HepG2 (cell line): ENCODE measurements around the gene ITGB1. TPM values are rescaled to one million over a fixed set of nuclear protein-coding genes. Genes with fewer than 3 reads are reported as not detected.
A peak's percentile ranks its signal among the peaks of the same experiment; 100 is the strongest.

Experiments used
- ETV5 ChIP-seq: IDR thresholded peaks from 2 replicates; pipeline ENCODE4 v1.6.1; 2018; ENCODE audit warnings: missing biosample characterization, missing genetic modification reagents, inconsistent platforms, borderline replicate concordance
- HMGA1 ChIP-seq: sonication (generic); formaldehyde crosslinking; conservative IDR thresholded peaks from 2 replicates; pipeline ENCODE4 v1.4.0; 2020; ENCODE audit warnings: missing genetic modification reagents
- KDM1A ChIP-seq: IDR thresholded peaks from 2 replicates; pipeline ENCODE4 v1.6.1; 2016; ENCODE audit warnings: missing compliant biosample characterization
- MTERF4 ChIP-seq: sonication (generic); formaldehyde crosslinking; IDR thresholded peaks from 2 replicates; pipeline ENCODE4 v1.8.0; 2023; ENCODE audit warnings: mild to moderate bottlenecking, missing genetic modification reagents
- PLSCR1 ChIP-seq: sonication (generic); formaldehyde crosslinking; IDR thresholded peaks from 2 replicates; pipeline ENCODE4 v1.5.0; 2020; ENCODE audit warnings: missing genetic modification reagents, mild to moderate bottlenecking, borderline replicate concordance
- SNAPC4 ChIP-seq: sonication (generic); formaldehyde crosslinking; IDR thresholded peaks from 2 replicates; pipeline ENCODE4 v1.4.0; 2020; ENCODE audit warnings: mild to moderate bottlenecking, missing genetic modification reagents
- ZFP36 ChIP-seq: fragments of 150-350 bp; IDR thresholded peaks from 2 replicates; pipeline ENCODE4 v1.6.1; 2018; ENCODE audit warnings: borderline replicate concordance, low read length, low read depth; ENCODE audit not compliant: partially characterized antibody
- ZKSCAN5 ChIP-seq: sonication (generic); formaldehyde crosslinking; IDR thresholded peaks from 2 replicates; pipeline ENCODE4 v1.5.1; 2020; ENCODE audit warnings: mild to moderate bottlenecking, missing genetic modification reagents
- ZNF253 ChIP-seq: sonication (generic); formaldehyde crosslinking; IDR thresholded peaks from 2 replicates; pipeline ENCODE4 v1.8.0; 2022; ENCODE audit warnings: mild to moderate bottlenecking, missing genetic modification reagents, borderline replicate concordance
- ZNF619 ChIP-seq: sonication (generic); formaldehyde crosslinking; IDR thresholded peaks from 2 replicates; pipeline ENCODE4 v1.4.0; 2020; ENCODE audit warnings: mild to moderate bottlenecking, missing genetic modification reagents
- polyA plus RNA-seq, 8 experiments: library from polyadenylated mRNA; depleted of rRNA in 3 of 8; stranded (reverse) in 7 of 8; unstranded in 1 of 8; fragments of >200 nt; fragmentation: Illumina TruSeq in 4 of 8; extraction: Trizol in 4 of 8; gene quantifications; 2 replicates each; pipeline versions ENCODE4 v1.2.1 to v1.2.3, GENCODE V29; 2011 to 2016; ENCODE audit warnings: low read depth in 4 of 8, missing spikeins in 1 of 8, mixed read lengths in 1 of 8; ENCODE audit not compliant: insufficient read depth in 1 of 8
- total RNA-seq, 5 experiments: library from RNA; depleted of rRNA; stranded (reverse); fragments of >200 nt; fragmentation: Illumina TruSeq; extraction: Trizol; gene quantifications; 2 replicates each; pipeline ENCODE4 v1.2.3, GENCODE V29; 2016; ENCODE audit warnings: low read depth in 1 of 5
- TF ChIP-seq, protein P1 (sequence below): sonication (generic); formaldehyde crosslinking; IDR thresholded peaks from 2 replicates; pipeline ENCODE4 v1.4.0; 2020; ENCODE audit warnings: missing genetic modification reagents, mild to moderate bottlenecking, borderline replicate concordance
- TF ChIP-seq, protein P2 (sequence below): IDR thresholded peaks from 2 replicates; pipeline ENCODE4 v1.6.1; 2016
- TF ChIP-seq, protein P3 (sequence below): sonication (generic); formaldehyde crosslinking; IDR thresholded peaks from 2 replicates; pipeline ENCODE4 v1.9.0; 2022; ENCODE audit warnings: low read depth, missing genetic modification reagents

Gene ITGB1
- total and polyA plus RNA-seq, 2 of the 13 experiments (the other 11 are each of a cell fraction or from before 2014, with no cell fraction given): 190 to 204 TPM

- no peak for TF ChIP-seq PLSCR1 (CRISPR knock-in tag)
- TF ChIP-seq ZFP36: no peak
- TF ChIP-seq MTERF4 (CRISPR knock-in tag): no peak
- no peak for TF ChIP-seq ZKSCAN5
- peak; percentile 99 for TF ChIP-seq ETV5 (CRISPR knock-in tag)
- TF ChIP-seq KDM1A (CRISPR knock-in tag): no peak
- no peak for TF ChIP-seq HMGA1
- TF ChIP-seq, protein P1, sequence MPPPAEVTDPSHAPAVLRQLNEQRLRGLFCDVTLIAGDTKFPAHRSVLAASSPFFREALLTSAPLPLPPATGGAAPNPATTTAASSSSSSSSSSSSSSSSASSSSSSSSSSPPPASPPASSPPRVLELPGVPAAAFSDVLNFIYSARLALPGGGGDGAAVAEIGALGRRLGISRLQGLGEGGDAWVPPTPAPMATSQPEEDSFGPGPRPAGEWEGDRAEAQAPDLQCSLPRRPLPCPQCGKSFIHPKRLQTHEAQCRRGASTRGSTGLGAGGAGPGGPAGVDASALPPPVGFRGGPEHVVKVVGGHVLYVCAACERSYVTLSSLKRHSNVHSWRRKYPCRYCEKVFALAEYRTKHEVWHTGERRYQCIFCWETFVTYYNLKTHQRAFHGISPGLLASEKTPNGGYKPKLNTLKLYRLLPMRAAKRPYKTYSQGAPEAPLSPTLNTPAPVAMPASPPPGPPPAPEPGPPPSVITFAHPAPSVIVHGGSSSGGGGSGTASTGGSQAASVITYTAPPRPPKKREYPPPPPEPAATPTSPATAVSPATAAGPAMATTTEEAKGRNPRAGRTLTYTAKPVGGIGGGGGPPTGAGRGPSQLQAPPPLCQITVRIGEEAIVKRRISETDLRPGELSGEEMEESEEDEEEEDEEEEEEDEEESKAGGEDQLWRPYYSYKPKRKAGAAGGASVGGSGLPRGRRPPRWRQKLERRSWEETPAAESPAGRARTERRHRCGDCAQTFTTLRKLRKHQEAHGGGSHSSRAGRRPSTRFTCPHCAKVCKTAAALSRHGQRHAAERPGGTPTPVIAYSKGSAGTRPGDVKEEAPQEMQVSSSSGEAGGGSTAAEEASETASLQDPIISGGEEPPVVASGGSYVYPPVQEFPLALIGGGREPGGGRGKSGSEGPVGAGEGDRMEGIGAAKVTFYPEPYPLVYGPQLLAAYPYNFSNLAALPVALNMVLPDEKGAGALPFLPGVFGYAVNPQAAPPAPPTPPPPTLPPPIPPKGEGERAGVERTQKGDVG (CRISPR knock-in tag): peak; percentile 69; the same call in 1 of the 2 replicates
- no peak for TF ChIP-seq SNAPC4 (CRISPR knock-in tag)
- TF ChIP-seq, protein P2, sequence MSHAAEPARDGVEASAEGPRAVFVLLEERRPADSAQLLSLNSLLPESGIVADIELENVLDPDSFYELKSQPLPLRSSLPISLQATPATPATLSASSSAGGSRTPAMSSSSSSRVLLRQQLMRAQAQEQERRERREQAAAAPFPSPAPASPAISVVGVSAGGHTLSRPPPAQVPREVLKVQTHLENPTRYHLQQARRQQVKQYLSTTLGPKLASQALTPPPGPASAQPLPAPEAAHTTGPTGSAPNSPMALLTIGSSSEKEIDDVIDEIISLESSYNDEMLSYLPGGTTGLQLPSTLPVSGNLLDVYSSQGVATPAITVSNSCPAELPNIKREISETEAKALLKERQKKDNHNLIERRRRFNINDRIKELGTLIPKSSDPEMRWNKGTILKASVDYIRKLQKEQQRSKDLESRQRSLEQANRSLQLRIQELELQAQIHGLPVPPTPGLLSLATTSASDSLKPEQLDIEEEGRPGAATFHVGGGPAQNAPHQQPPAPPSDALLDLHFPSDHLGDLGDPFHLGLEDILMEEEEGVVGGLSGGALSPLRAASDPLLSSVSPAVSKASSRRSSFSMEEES (CRISPR knock-in tag): 0 out of 2 replicates have a peak, but pooled peaks have one; percentile 32
- TF ChIP-seq ZNF619 (CRISPR knock-in tag): 0 out of 2 replicates have a peak, but pooled peaks have one; percentile 62
- no peak; the same call in 1 of the 2 replicates for TF ChIP-seq ZNF253 (CRISPR knock-in tag)
- TF ChIP-seq, protein P3, sequence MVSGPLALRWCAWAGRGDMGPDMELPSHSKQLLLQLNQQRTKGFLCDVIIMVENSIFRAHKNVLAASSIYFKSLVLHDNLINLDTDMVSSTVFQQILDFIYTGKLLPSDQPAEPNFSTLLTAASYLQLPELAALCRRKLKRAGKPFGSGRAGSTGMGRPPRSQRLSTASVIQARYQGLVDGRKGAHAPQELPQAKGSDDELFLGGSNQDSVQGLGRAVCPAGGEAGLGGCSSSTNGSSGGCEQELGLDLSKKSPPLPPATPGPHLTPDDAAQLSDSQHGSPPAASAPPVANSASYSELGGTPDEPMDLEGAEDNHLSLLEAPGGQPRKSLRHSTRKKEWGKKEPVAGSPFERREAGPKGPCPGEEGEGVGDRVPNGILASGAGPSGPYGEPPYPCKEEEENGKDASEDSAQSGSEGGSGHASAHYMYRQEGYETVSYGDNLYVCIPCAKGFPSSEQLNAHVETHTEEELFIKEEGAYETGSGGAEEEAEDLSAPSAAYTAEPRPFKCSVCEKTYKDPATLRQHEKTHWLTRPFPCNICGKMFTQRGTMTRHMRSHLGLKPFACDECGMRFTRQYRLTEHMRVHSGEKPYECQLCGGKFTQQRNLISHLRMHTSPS (CRISPR knock-in tag): no peak
Measured at GRCh38 chr10:32958085-32959005, at the start of gene ITGB1 (continued).
